Mesothelial cell of epicardium (in vitro differentiated cells): ENCODE data around the gene TCEAL7. TPM values are rescaled to one million over a fixed set of nuclear protein-coding genes. Genes with fewer than 3 reads are reported as not detected.

Experiments
- DNase-seq, 2 experiments: peaks; one replicate each; pipeline ENCODE4 v3.0.0; 2021; ENCODE audit warnings: low spot score in 2 of 2; ENCODE audit not compliant: unreplicated experiment in 2 of 2
- H3K27ac Mint-ChIP-seq: 2 replicates; pipeline ENCODE4 v1.8.0; 2021; ENCODE audit warnings: mixed read lengths
- H3K27me3 Mint-ChIP-seq: 2 replicates; pipeline ENCODE4 v1.8.0; 2021; ENCODE audit warnings: low read depth, mixed read lengths
- H3K36me3 Mint-ChIP-seq: 2 replicates; pipeline ENCODE4 v1.8.0; 2021; ENCODE audit warnings: mixed read lengths
- H3K4me1 Mint-ChIP-seq: 2 replicates; pipeline ENCODE4 v1.8.0; 2021; ENCODE audit warnings: mixed read lengths
- H3K4me3 Mint-ChIP-seq: 2 replicates; pipeline ENCODE4 v1.8.0; 2021; ENCODE audit warnings: mild to moderate bottlenecking, moderate library complexity, mixed read lengths
- H3K9me3 Mint-ChIP-seq: 2 replicates; pipeline ENCODE4 v1.8.0; 2021; ENCODE audit warnings: mixed read lengths
- total RNA-seq: library from RNA; stranded (reverse); gene quantifications from 3 replicates; pipeline ENCODE4 v1.2.1, GENCODE V29; 2021
- TF ChIP-seq, protein P1 (sequence below): fragments of 200-600 bp; sonication (generic); IDR thresholded peaks from one replicate; pipeline ENCODE4 v1.5.0; 2021; ENCODE audit warnings: antibody characterized with exemption; ENCODE audit not compliant: unreplicated experiment

The TCEAL7 gene
- total RNA-seq, 1 donor from 2014 or later = 16.6 TPM

- Mint-ChIP-seq H3K9me3 (peaks cover 19% of the 10 kb centered on the region), H3K4me3 (no peak overlapping the region)
Observed at GRCh38 chrX:103372886-103373285, 42.8 kb downstream of the TCEAL7 start.

GRCh38 chrX:103373581-103373980 lies 43.5 kb downstream of the TCEAL7 start:
- Mint-ChIP-seq H3K4me3 (no peak overlapping the region), H3K27ac (no peak overlapping the region), H3K9me3 (peaks cover 12% of the 10 kb centered on the region), H3K27me3 (no peaks in the 10 kb centered on the region), H3K4me1 (peaks cover 9% of the 10 kb centered on the region), H3K36me3 (peaks cover 4% of the 10 kb centered on the region)
- no peak for DNase-seq
- TF ChIP-seq, protein P1, sequence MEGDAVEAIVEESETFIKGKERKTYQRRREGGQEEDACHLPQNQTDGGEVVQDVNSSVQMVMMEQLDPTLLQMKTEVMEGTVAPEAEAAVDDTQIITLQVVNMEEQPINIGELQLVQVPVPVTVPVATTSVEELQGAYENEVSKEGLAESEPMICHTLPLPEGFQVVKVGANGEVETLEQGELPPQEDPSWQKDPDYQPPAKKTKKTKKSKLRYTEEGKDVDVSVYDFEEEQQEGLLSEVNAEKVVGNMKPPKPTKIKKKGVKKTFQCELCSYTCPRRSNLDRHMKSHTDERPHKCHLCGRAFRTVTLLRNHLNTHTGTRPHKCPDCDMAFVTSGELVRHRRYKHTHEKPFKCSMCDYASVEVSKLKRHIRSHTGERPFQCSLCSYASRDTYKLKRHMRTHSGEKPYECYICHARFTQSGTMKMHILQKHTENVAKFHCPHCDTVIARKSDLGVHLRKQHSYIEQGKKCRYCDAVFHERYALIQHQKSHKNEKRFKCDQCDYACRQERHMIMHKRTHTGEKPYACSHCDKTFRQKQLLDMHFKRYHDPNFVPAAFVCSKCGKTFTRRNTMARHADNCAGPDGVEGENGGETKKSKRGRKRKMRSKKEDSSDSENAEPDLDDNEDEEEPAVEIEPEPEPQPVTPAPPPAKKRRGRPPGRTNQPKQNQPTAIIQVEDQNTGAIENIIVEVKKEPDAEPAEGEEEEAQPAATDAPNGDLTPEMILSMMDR = no peak

More at GRCh38 chrX:103372886-103373285, 42.8 kb downstream of the TCEAL7 start:
- peaks cover 8% of the 10 kb centered on the region for H3K4me1 Mint-ChIP-seq
- no peak for DNase-seq
- H3K27me3 Mint-ChIP-seq = no peaks in the 10 kb centered on the region
- H3K36me3 Mint-ChIP-seq = peaks cover 4% of the 10 kb centered on the region
- H3K27ac Mint-ChIP-seq = no peak overlapping the region
- TF ChIP-seq, protein P1 = no peak

GRCh38 chrX:103376118-103376978 lies 46.3 kb downstream of the TCEAL7 start, which contains the start of gene BEX3:
BEX3 (plus strand) TSS chrX:103376538; CDS start chrX:103377522, 984 bp downstream.
- Mint-ChIP-seq H3K36me3 (peaks cover 6% of the 10 kb centered on the region), H3K27me3 (no peaks in the 10 kb centered on the region), H3K4me1 (peaks cover 10% of the 10 kb centered on the region), H3K9me3 (peaks cover 7% of the 10 kb centered on the region), H3K4me3 (peak within 1 kb of the TSS; percentile 84), H3K27ac (peak within 1 kb of the TSS; percentile 97)
- peak; percentile 51 to 69 for DNase-seq
- TF ChIP-seq, protein P1 = no peak

DNA sequence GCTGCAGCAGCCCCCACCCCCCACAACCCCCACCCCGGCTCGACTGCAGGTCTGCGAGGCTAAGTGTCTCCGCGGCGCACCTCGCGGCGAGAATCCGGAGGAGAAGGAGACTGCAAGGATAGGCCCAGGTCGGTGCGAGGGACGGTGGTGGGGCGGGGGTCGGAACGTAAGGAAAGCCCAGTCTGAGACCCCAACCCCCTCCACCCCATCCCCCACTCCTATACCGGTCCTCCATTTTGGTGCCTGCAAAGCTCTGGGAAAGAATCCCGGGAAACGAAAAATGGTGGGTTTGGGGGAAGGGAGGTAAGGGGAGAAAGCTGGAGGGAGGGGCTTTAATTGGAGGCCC lies 46.9 kb downstream of the TCEAL7 start:
- Mint-ChIP-seq H3K27ac (peak overlapping the region; percentile 96), H3K4me3 (peak overlapping the region; percentile 77), H3K4me1 (peaks cover 10% of the 10 kb centered on the region), H3K36me3 (peaks cover 6% of the 10 kb centered on the region), H3K27me3 (no peaks in the 10 kb centered on the region), H3K9me3 (peaks cover 7% of the 10 kb centered on the region)
- DNase-seq = no peak
- TF ChIP-seq, protein P1 = no peak

GRCh38 chrX:103378990-103379389 lies 49.0 kb downstream of the TCEAL7 start:
- no peak for DNase-seq
- peak overlapping the region; percentile 22 for H3K4me3 Mint-ChIP-seq

More at GRCh38 chrX:103378990-103379389, 49.0 kb downstream of the TCEAL7 start:
- H3K27ac Mint-ChIP-seq = peak overlapping the region; percentile 49
- no peaks in the 10 kb centered on the region for H3K27me3 Mint-ChIP-seq
- TF ChIP-seq, protein P1 = no peak
- H3K36me3 Mint-ChIP-seq = peaks cover 6% of the 10 kb centered on the region
- peaks cover 13% of the 10 kb centered on the region for H3K9me3 Mint-ChIP-seq
- H3K4me1 Mint-ChIP-seq = peaks cover 13% of the 10 kb centered on the region

Other genes starting within 250 kb of the TCEAL7 start
- gene NXF3, start 237.1 kb upstream of the TCEAL7 start, total RNA-seq = not detected in 3 replicates
- gene BEX4, start 115.1 kb upstream of the TCEAL7 start, total RNA-seq = 73.2 to 82.2 TPM (median 74.3 TPM) in 3 replicates
- gene TCEAL8, start 75.1 kb upstream of the TCEAL7 start, total RNA-seq = 71.0 to 79.2 TPM (median 73.7 TPM) in 3 replicates
- gene TCEAL5, start 53.5 kb upstream of the TCEAL7 start, total RNA-seq = not detected in 3 replicates
- 29.0 to 29.8 TPM (median 29.8 TPM) in 3 replicates for gene BEX2, start 19.2 kb upstream of the TCEAL7 start, total RNA-seq
- 55.4 to 61.1 TPM (median 60.1 TPM) in 3 replicates for gene TCEAL9, start 26.3 kb downstream of the TCEAL7 start, total RNA-seq
- 304 to 314 TPM (median 307 TPM) in 3 replicates for gene BEX3, start 46.3 kb downstream of the TCEAL7 start, total RNA-seq
- gene RAB40A, start 189.2 kb downstream of the TCEAL7 start, total RNA-seq = 0.78 to 1.5 TPM (median 1.3 TPM) in 3 replicates